ENCODE data around the gene FAM24A. TPM values are rescaled to one million over a fixed set of nuclear protein-coding genes. Genes with fewer than 3 reads are reported as not detected.

The FAM24A gene
- total RNA-seq, 4 donors from 2014 or later: not detected

DNA sequence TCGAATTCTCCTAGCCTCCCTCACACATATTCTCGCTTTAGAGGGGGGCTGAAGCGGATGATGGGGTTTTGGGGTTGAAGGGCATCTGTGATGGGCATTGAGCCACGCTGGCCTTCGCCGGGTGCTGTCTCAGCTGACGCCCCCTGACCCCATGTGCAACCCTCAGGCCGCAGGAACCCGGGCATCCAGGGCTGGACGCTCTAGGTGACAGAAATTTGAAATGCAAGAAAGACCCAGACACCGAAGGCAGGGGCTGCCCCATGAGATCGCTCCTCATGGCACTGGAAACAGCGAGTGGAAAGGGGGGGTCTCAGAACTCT is 44.3 kb downstream of the FAM24A start:
- 65 to 74% methylated on average over 13 of the region's 13 CpGs for WGBS, 2 donors
- Histone ChIP-seq H3K27ac (no peak overlapping the region), H3K27me3 (no peaks in the 10 kb centered on the region), H3K9me3 (no peaks in the 10 kb centered on the region), H3K4me1 (peaks cover 0 to 37% (median 13%) of the 10 kb centered on the region in 4 donors), H3K4me3 (peak overlapping the region; percentile 64 to 98 (median 86)), H3K36me3 (no peaks in the 10 kb centered on the region)
- DNase-seq (ENCODE audit: low spot score in 2 of 2): no peak
- TF ChIP-seq POLR2A (IDR thresholded peaks at IDR 0.05): no peak
- TF ChIP-seq EP300 (IDR thresholded peaks at IDR 0.05): no peak
- TF ChIP-seq, protein P1, sequence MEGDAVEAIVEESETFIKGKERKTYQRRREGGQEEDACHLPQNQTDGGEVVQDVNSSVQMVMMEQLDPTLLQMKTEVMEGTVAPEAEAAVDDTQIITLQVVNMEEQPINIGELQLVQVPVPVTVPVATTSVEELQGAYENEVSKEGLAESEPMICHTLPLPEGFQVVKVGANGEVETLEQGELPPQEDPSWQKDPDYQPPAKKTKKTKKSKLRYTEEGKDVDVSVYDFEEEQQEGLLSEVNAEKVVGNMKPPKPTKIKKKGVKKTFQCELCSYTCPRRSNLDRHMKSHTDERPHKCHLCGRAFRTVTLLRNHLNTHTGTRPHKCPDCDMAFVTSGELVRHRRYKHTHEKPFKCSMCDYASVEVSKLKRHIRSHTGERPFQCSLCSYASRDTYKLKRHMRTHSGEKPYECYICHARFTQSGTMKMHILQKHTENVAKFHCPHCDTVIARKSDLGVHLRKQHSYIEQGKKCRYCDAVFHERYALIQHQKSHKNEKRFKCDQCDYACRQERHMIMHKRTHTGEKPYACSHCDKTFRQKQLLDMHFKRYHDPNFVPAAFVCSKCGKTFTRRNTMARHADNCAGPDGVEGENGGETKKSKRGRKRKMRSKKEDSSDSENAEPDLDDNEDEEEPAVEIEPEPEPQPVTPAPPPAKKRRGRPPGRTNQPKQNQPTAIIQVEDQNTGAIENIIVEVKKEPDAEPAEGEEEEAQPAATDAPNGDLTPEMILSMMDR (IDR thresholded peaks at IDR 0.05): no peak

DNA sequence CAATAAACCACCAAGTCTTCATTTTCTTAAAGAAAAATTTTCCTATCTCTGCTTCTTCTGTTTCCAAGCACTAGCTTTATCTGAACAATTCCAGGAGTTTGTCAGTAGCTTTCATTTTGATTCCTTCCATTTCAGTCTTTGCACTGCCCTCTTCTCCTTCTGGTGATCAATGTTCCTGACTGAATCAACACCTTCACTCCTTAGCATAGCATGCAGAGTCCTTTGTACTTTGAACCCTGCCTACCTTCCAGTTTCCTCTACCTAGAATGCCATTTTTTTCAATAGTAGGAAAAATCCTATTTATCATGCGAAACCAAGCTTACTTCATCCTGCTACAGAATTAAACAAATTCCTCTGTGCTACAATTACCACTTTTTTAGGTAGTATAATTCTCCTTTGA is 45.5 kb downstream of the FAM24A start:
- H3K4me3 ChIP-seq: no peak overlapping the region
- peaks cover 0 to 31% (median 13%) of the 10 kb centered on the region in 4 donors for H3K4me1 ChIP-seq
- TF ChIP-seq, protein P1 (IDR thresholded peaks at IDR 0.05): no peak
- no peak for TF ChIP-seq EP300 (IDR thresholded peaks at IDR 0.05)
- no peak for TF ChIP-seq POLR2A (IDR thresholded peaks at IDR 0.05)
- H3K9me3 ChIP-seq: no peaks in the 10 kb centered on the region
- H3K27me3 ChIP-seq: no peaks in the 10 kb centered on the region
- no peak for DNase-seq (ENCODE audit: low spot score in 2 of 2)
- 92 to 97% methylated on average over 1 of the region's 1 CpG for WGBS, 2 donors
- no peak overlapping the region for H3K27ac ChIP-seq
- no peaks in the 10 kb centered on the region for H3K36me3 ChIP-seq

DNA sequence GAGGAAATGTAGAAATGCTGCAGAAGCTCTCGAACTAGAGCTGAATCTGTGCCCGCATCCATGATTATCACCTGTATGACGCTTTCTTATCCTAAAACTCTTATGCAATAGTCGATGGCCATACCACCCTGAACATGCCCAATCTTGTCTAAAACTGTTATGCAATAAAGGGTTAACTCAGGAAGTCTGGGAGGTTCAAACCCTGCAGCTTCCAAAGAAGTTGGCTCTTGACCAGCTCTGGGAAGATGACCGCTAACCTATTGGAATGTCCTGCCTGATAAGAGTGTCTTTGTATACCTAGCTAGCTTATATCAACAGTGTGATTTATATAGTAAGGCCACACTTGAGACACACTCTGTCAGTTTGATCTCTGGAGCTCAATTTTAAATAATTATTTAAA is 47.1 kb downstream of the FAM24A start:
- Histone ChIP-seq H3K36me3 (peaks cover 0 to under 1% (median 0%) of the 10 kb centered on the region in 3 donors), H3K9me3 (peaks cover 0 to under 1% (median 0%) of the 10 kb centered on the region in 4 donors), H3K4me1 (peaks cover 0 to 17% (median 11%) of the 10 kb centered on the region in 4 donors), H3K4me3 (no peak overlapping the region), H3K27me3 (no peaks in the 10 kb centered on the region), H3K27ac (no peak overlapping the region)
- no peak for DNase-seq (ENCODE audit: low spot score in 2 of 2)
- TF ChIP-seq EP300 (IDR thresholded peaks at IDR 0.05) (no peak), POLR2A (IDR thresholded peaks at IDR 0.05) (no peak)
- TF ChIP-seq, protein P1 (IDR thresholded peaks at IDR 0.05): no peak
- 79 to 83% methylated on average over 5 of the region's 5 CpGs for WGBS, 2 donors

DNA sequence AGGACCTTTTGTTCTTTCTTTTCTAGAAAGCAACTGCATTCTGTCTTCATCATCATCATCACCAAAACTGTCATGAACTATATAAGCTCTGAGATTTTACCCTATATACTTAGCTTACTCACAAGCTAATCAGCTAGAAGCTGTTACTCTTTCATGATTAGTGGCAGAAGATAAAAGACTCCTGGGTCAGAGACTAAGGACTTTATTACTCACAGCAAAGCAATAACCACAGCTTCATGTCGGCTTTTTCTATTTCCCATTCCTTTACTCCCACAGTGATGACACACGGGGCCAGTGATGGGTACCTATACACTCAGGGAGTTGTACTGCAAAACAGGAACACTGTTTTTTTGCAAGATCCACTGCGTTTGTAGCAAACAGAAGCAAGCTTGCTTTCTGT is 52.0 kb downstream of the FAM24A start:
- TF ChIP-seq POLR2A (IDR thresholded peaks at IDR 0.05): no peak
- TF ChIP-seq, protein P1 (IDR thresholded peaks at IDR 0.05): no peak
- no peak for TF ChIP-seq EP300 (IDR thresholded peaks at IDR 0.05)

More for the DNA sequence above, 52.0 kb downstream of the FAM24A start:
- WGBS, 2 donors: 66 to 84% methylated on average over 3 of the region's 3 CpGs
- Histone ChIP-seq H3K4me3 (no peak overlapping the region), H3K4me1 (no peaks in the 10 kb centered on the region), H3K27me3 (no peaks in the 10 kb centered on the region), H3K9me3 (peaks cover 0 to 33% (median 4%) of the 10 kb centered on the region in 4 donors), H3K36me3 (peaks cover 0 to 32% (median 0%) of the 10 kb centered on the region in 3 donors), H3K27ac (no peak overlapping the region)
- no peak for DNase-seq (ENCODE audit: low spot score in 2 of 2)

Other genes with a start within 250 kb of the FAM24A start
- gene C10orf120, start 210.8 kb upstream of the FAM24A start, total RNA-seq: not detected
- 1 to 10 TPM in 3 of 4 donors, not detected in 1; 1.2 to 5.7 (median 1.9) TPM for gene CUZD1, start 64.8 kb upstream of the FAM24A start, total RNA-seq
- gene FAM24B, start 31.0 kb upstream of the FAM24A start, total RNA-seq: 10 to 100 TPM in 1 of 4 donors, 1 to 10 TPM in 3; 2.8 to 10.0 (median 6.7) TPM
- 1 to 10 TPM; 5.2 to 7.2 (median 6.3) TPM for gene C10orf88, start 43.6 kb downstream of the FAM24A start, total RNA-seq
- 10 to 100 TPM in 1 of 4 donors, 1 to 10 TPM in 3; 1.2 to 11.6 (median 3.9) TPM for gene PSTK, start 69.8 kb downstream of the FAM24A start, total RNA-seq
- gene IKZF5, start 98.2 kb downstream of the FAM24A start, total RNA-seq: 10 to 100 TPM in 3 of 4 donors, 1 to 10 TPM in 1; 7.2 to 16.4 (median 13.8) TPM
- 10 to 100 TPM; 17.4 to 26.8 (median 24.7) TPM for gene ACADSB, start 98.4 kb downstream of the FAM24A start, total RNA-seq
- gene HMX3, start 225.4 kb downstream of the FAM24A start, total RNA-seq: not detected
- not detected for gene HMX2, start 237.5 kb downstream of the FAM24A start, total RNA-seq
- gene BUB3, start 243.8 kb downstream of the FAM24A start, total RNA-seq: 100 to 1,000 TPM in 1 of 4 donors, 10 to 100 TPM in 3; 68.1 to 100 (median 73.4) TPM

Measured in tibial nerve (tissue), 4 donors.